Natural killer cell (primary cell): ENCODE results near the gene PALLD. TPM values are rescaled to one million over a fixed set of nuclear protein-coding genes. Genes with fewer than 3 reads are reported as not detected.

Source experiments
- ATAC-seq, 3 donors: fragments of 150-1000 bp in 2 of 3; fragments of 200-7000 bp in 1 of 3; cut with Tn5 transposase; 1 replicate in 1 of 3; 2 replicates in 2 of 3; pipeline ENCODE4 v1.10.0; 2021; ENCODE audit warnings: mild to moderate bottlenecking in 2 of 3, moderate library complexity in 2 of 3
- DNase-seq, 2 donors: peaks; one replicate each; pipeline versions ENCODE4 v3.0.0 to v3.0.0-alpha.2; 2013 to 2021; ENCODE audit warnings: mixed read lengths in 1 of 2
- H3K27ac ChIP-seq: one replicate; pipeline ENCODE4 v1.5.1; 2013; ENCODE audit warnings: mild to moderate bottlenecking, low read length
- H3K27me3 ChIP-seq: one replicate; pipeline ENCODE4 v1.6.1; 2013; ENCODE audit warnings: low read length; ENCODE audit not compliant: control insufficient read depth, insufficient read depth
- H3K36me3 ChIP-seq: one replicate; pipeline ENCODE4 v1.6.1; 2013; ENCODE audit warnings: low read length; ENCODE audit not compliant: control insufficient read depth, insufficient read depth
- H3K4me1 ChIP-seq: one replicate; pipeline ENCODE4 v1.6.1; 2013; ENCODE audit warnings: low read length; ENCODE audit not compliant: control insufficient read depth, insufficient read depth
- H3K4me3 ChIP-seq: one replicate; pipeline ENCODE4 v1.5.1; 2013; ENCODE audit warnings: low read length
- H3K9me3 ChIP-seq: one replicate; pipeline ENCODE4 v1.6.1; 2013; ENCODE audit warnings: low read length; ENCODE audit not compliant: control insufficient read depth, insufficient read depth
- H3K27ac Mint-ChIP-seq, 2 donors: one replicate each; pipeline ENCODE4 v1.8.0; 2022; ENCODE audit warnings: mild to moderate bottlenecking in 2 of 2, mixed read lengths in 2 of 2, moderate library complexity in 1 of 2
- H3K27me3 Mint-ChIP-seq, 2 donors: one replicate each; pipeline ENCODE4 v1.8.0; 2022; ENCODE audit warnings: low read depth in 2 of 2, mixed read lengths in 2 of 2
- H3K36me3 Mint-ChIP-seq: one replicate; pipeline ENCODE4 v1.8.0; 2022; ENCODE audit warnings: mixed read lengths
- H3K4me1 Mint-ChIP-seq, 2 donors: one replicate each; pipeline ENCODE4 v1.8.0; 2022; ENCODE audit warnings: mixed read lengths in 2 of 2
- H3K4me3 Mint-ChIP-seq: one replicate; pipeline ENCODE4 v1.8.0; 2022; ENCODE audit warnings: mild to moderate bottlenecking, moderate library complexity, mixed read lengths
- H3K9me3 Mint-ChIP-seq, 2 donors: one replicate each; pipeline ENCODE4 v1.8.0; 2022; ENCODE audit warnings: mixed read lengths in 2 of 2
- WGBS: methylation state at CpG from one replicate; pipeline ENCODE4 v1.1.7; 2013; ENCODE audit warnings: missing lambda C conversion rate; ENCODE audit not compliant: insufficient coverage; 5-methylcytosine and 5-hydroxymethylcytosine counted together
- intact Hi-C: fragments of 100-400 bp; cut with micrococcal nuclease; formaldehyde crosslinking; loops from one replicate; pipeline ENCODE4 v1.14.2; 2022
- total RNA-seq, 4 donors: library from RNA; stranded (reverse); fragments of 120-200 nt in 1 of 4; gene quantifications; one replicate each; pipeline versions ENCODE4 v1.2.3 to v1.2.4, GENCODE V29; 2013 to 2022
- TF ChIP-seq, protein P1 (sequence below): fragments of 200-600 bp; IDR thresholded peaks from one replicate; pipeline ENCODE4 v1.8.0; 2022; ENCODE audit warnings: antibody characterized with exemption

Gene PALLD
- total RNA-seq, 3 donors from 2014 or later (not counting 1 experiment from before 2014, with no cell fraction given), result 15.1 to 25.4 (median 22.8) TPM

DNA sequence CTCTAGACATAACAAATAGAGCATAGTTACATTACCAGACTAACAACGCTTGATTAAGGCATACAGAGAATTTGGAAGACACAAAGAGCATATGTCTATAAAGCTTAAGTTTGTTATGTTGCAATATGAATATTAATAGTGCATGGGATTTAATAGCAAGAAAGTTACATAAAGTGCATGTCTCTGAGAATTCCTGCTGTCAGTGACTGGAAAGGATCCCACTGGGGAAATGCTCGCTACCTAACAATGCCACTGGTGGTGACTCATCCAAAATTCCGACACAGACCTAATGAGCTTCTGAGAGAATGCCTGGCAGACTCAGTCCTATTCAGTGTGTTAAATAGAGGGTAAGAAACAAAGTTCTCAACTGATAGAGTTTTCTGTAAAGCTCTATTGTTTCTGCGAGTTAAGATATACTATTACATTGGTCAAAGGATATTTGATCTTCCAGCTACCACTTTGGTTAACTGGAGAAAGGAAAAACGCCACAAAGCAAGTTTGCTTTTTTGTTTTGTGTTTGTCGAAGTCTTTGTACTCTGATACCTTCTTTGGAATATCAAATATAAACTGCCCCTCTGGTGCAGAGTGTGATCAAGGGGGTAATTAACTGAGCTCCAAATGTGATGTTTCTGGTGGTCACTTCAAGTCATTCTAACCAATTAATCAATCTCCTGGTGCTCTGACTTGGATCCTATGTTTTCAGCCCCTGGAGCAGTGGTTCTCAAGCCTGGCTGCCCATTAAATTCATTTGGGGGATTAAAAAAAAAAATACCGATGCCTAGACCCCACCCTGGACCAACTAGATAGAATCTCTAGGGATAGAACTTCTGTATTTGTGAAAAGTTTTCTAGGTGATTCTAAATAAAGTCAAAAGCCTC is 107.9 kb downstream of the PALLD start:
- no peaks in the 10 kb centered on the region for H3K36me3 ChIP-seq
- no peaks in the 10 kb centered on the region for H3K9me3 ChIP-seq
- 98% methylated on average over 6 of the region's 7 CpGs for WGBS
- no peaks in the 10 kb centered on the region for H3K27me3 ChIP-seq
- no peaks in the 10 kb centered on the region for H3K4me1 ChIP-seq
- Mint-ChIP-seq H3K27me3 (peaks cover 9 to 11% of the 10 kb centered on the region in 2 donors), H3K4me3 (no peak overlapping the region), H3K9me3 (no peaks in the 10 kb centered on the region), H3K36me3 (no peaks in the 10 kb centered on the region), H3K27ac (no peak overlapping the region), H3K4me1 (no peaks in the 10 kb centered on the region)
- no peak for DNase-seq
- H3K4me3 ChIP-seq, result no peak overlapping the region
- no peak for ATAC-seq
- TF ChIP-seq, protein P1, sequence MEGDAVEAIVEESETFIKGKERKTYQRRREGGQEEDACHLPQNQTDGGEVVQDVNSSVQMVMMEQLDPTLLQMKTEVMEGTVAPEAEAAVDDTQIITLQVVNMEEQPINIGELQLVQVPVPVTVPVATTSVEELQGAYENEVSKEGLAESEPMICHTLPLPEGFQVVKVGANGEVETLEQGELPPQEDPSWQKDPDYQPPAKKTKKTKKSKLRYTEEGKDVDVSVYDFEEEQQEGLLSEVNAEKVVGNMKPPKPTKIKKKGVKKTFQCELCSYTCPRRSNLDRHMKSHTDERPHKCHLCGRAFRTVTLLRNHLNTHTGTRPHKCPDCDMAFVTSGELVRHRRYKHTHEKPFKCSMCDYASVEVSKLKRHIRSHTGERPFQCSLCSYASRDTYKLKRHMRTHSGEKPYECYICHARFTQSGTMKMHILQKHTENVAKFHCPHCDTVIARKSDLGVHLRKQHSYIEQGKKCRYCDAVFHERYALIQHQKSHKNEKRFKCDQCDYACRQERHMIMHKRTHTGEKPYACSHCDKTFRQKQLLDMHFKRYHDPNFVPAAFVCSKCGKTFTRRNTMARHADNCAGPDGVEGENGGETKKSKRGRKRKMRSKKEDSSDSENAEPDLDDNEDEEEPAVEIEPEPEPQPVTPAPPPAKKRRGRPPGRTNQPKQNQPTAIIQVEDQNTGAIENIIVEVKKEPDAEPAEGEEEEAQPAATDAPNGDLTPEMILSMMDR, result no peak
- intact Hi-C loops, result no loop called here
- H3K27ac ChIP-seq, result no peak overlapping the region

DNA sequence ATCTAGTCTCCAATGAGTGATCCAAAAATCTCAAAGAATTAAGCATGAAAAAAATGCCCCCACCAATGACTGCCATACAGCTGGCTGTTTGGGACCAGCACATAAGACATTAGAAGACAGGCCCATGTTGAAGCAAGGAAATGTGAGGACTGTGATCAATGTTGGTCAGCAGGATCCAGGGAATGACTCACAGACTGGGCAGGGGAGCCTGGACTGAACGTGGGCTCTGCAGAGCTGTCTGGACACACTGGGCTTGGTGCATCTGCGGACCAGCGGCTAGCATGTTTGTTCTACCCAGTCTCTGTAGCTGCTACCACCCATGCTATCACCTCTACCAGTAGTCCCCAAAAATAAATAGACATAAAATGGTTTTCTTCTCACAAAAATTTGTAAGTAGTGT is 108.6 kb downstream of the PALLD start:
- intact Hi-C loops, result no loop called here
- Mint-ChIP-seq H3K27ac (no peak overlapping the region), H3K4me3 (no peak overlapping the region), H3K27me3 (peaks cover 9 to 12% of the 10 kb centered on the region in 2 donors), H3K9me3 (no peaks in the 10 kb centered on the region), H3K4me1 (no peaks in the 10 kb centered on the region), H3K36me3 (no peaks in the 10 kb centered on the region)
- 89% methylated on average over 3 of the region's 3 CpGs for WGBS
- DNase-seq (no peak), ATAC-seq (no peak)
- H3K27ac ChIP-seq, result no peak overlapping the region
- TF ChIP-seq, protein P1, result no peak
- no peaks in the 10 kb centered on the region for H3K27me3 ChIP-seq
- H3K36me3 ChIP-seq, result no peaks in the 10 kb centered on the region
- H3K4me1 ChIP-seq, result no peaks in the 10 kb centered on the region
- no peaks in the 10 kb centered on the region for H3K9me3 ChIP-seq
- no peak overlapping the region for H3K4me3 ChIP-seq

DNA sequence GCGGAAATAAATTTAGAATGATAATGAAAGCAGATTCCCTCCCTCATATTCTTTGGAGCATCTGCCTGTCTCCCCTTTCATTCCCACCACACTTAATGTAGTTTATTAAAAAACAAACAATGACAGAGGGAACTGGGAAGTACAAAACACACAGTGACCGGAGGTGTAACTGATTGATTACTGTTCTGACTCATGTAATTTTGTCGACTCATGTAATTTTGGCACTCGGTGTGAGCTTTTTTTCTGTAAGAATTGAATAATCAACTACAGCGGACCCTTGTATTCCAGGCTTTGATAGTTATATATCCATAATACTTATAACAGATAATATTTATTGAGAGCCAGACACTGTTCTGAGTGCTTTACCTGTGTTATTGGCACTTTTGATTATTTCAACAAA is 110.4 kb downstream of the PALLD start:
- Mint-ChIP-seq H3K4me3 (no peak overlapping the region), H3K4me1 (no peaks in the 10 kb centered on the region), H3K36me3 (no peaks in the 10 kb centered on the region), H3K9me3 (no peaks in the 10 kb centered on the region), H3K27ac (no peak overlapping the region), H3K27me3 (peaks cover 9 to 13% of the 10 kb centered on the region in 2 donors)
- intact Hi-C loops, result no loop called here
- no peak overlapping the region for H3K4me3 ChIP-seq
- TF ChIP-seq, protein P1, result no peak
- ATAC-seq (no peak), DNase-seq (no peak)
- no peaks in the 10 kb centered on the region for H3K9me3 ChIP-seq
- H3K36me3 ChIP-seq, result no peaks in the 10 kb centered on the region
- no peaks in the 10 kb centered on the region for H3K4me1 ChIP-seq
- WGBS, result 93% methylated on average over 4 of the region's 5 CpGs
- H3K27me3 ChIP-seq, result no peaks in the 10 kb centered on the region
- H3K27ac ChIP-seq, result no peak overlapping the region
